C4-2B (cell line): Measurements from ENCODE around the gene MALL.

ENCODE experiments used
- CTCF ChIP-seq: fragments of 450-650 bp; conservative IDR thresholded peaks from 2 replicates; pipeline ENCODE4 v1.5.1; 2017; ENCODE audit warnings: mild to moderate bottlenecking
- ZFX ChIP-seq: fragments of 450-650 bp; IDR thresholded peaks from 2 replicates; pipeline ENCODE4 v1.6.1; 2017

GRCh38 chr2:110121592-110121991 is 6.0 kb upstream of the MALL start:
- TF ChIP-seq CTCF (no peak), ZFX (no peak)
